NCI-H1048 (cell line): ENCODE results near the gene COX6B2.
A peak's percentile ranks its signal among the peaks of the same experiment; 100 is the strongest.
"Not testable (repeated sequence)": the region's sequence is repeated elsewhere in the genome, so short reads cannot be mapped to it uniquely, and the experiment has no call there.

Source experiments
- DNase-seq: peaks from one replicate; lab custom pipeline; 2025; lab: John Stamatoyannopoulos, UW

Gene COX6B2

DNA sequence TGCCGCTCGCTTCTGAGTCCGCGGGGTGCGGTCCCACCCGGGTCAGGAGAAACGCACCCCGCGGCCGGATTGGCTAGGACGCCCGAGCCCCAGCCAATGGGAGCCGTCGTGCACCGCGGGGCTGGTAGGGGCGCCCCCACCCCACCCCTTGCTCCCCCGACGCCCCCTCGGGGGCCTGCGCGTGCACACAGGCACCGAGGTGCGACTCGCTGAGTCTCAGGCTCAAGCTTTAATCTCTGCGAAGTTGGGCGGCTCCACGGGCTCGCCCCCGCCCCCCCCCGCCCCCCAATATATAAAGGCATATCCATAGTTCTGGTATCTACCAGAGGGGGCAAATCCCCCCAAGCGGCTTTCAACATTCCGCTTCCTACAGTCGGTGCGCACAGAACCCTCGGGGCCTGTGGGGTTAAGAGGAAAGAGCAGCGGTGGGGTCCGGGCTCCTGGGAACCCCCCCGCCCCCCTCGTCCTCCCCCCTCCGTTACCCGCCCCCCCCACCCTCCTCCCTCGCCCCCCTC is at the start of gene COX6B2:
COX6B2 (minus strand) TSS at position 22 of the 515 bp plus-strand sequence. CDS start 198 bp downstream, outside the sequence.
- DNase-seq: no peak

GRCh38 chr19:55402509-55402908 is 48.0 kb upstream of the COX6B2 start:
- DNase-seq: no peak

- not testable (repeated sequence) for DNase-seq
These were observed 46.9 kb upstream of the COX6B2 start for GRCh38 chr19:55401390-55401789.

- no peak for DNase-seq
These were observed 46.0 kb upstream of the COX6B2 start for GRCh38 chr19:55400281-55401087.

GRCh38 chr19:55398200-55398925 is 43.8 kb upstream of the COX6B2 start:
- DNase-seq: no peak

- DNase-seq: no peak
These were observed 38.6 kb upstream of the COX6B2 start for GRCh38 chr19:55392820-55393761.

GRCh38 chr19:55391702-55392615 is 37.4 kb upstream of the COX6B2 start:
- DNase-seq: no peak

DNA sequence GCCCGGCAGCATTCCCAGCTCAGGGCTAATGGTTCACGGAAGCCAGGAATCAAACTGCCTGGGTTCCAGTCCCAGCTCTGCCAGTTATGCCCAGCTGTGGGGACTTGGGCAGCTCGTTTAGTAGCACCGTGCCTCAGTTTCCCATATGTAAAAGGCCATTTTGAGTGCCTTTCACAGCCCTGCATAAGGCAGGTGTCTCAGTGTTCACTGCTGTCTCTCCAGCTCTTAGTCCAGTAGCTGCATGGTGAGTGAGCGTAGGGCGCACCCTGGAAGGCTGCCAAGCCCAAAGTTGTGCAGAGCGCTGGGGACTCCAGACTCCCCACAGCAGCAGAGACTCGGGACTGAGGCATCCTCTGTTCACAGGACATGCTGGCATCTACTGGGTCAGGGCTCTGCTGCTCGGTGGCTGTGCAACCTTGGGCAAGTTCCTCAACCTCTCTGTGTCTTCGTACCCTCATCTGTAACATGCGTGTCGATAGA is 36.7 kb upstream of the COX6B2 start:
- DNase-seq: no peak

- no peak for DNase-seq
These were observed 36.0 kb upstream of the COX6B2 start for GRCh38 chr19:55390461-55390880.

- DNase-seq: no peak
These were observed 35.1 kb upstream of the COX6B2 start for GRCh38 chr19:55389386-55390317.

DNA sequence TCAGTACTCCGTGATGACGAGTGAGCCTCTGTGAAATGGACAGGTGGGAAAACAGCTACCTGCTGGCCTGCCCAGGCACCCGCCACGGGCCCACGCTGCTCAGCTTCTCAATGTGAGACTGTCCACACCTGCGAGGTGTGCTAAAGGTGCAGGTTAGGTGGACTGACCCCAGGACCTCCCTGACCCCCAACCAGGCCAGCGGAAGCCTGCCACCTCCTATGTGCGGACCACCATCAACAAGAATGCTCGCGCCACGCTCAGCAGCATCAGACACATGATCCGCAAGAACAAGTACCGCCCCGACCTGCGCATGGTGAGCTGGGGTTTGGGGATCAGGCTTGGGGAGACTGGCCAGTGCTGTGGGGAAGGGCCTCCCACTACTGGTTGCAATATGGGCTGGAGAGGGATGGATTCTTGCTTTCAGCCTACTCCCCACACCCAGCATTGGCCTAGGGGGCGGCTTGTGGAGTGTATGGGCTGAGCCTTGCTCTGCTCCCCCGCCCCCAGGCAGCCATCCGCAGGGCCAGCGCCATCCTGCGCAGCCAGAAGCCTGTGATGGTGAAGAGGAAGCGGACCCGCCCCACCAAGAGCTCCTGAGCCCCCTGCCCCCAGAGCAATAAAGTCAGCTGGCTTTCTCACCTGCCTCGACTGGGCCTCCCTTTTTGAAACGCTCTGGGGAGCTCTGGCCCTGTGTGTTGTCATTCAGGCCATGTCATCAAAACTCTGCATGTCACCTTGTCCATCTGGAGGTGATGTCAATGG is 33.4 kb upstream of the COX6B2 start:
- no peak for DNase-seq

DNA sequence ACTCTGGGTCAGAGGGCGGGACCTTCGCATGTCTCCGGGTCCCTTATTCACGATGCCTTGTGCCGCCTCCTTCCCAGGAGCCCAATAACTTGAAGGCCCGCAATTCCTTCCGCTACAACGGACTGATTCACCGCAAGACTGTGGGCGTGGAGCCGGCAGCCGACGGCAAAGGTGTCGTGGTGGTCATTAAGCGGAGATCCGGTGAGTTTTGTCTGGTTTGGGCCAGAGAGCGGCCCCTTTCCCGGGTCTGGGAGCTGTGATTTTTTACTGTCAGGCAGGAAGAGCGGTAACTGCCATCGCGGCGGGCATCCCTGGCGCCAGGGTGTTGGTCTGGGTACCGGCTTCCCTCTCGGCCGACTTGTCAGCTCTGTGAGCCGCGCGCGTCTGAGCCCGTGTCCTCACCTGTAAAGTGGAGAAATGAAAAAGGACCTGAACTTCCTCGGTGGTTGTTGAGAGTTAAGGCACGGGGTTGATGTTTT is 32.0 kb upstream of the COX6B2 start:
- no peak for DNase-seq

DNA sequence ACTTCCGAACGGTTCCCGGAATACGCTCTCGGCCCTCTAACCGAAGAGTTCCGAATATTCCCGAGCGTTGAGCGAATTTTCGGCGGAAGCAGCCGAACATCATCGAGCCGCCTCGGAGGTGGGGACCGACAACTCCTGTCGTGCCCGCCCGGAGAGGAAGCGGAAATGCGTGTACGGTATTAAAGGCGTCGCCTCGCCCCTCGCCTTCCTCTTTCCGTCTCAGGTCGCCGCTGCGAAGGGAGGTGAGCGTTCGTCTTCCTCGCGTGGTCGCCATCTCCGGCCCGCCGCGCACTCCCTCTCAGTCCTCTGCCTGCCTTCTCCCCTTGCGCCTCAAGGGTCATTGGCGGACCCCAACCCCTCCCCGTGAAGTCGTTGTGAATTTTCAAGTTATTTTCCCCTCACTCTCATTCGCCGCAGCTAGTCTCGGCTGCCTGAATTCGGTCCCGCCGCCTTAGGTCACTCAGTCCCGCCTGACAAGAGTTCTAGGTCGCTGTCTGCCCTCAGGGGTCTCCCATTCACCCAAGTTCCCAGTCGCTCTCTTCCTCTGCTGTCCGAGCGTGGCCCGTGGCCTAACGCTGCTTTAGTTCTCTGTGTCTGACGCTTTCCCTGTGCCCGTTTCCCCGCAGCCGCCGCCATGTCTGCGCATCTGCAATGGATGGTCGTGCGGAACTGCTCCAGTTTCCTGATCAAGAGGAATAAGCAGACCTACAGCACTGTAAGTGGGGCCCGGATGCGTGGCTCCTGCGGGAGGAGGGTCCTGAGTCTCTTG is 31.4 kb upstream of the COX6B2 start, which contains the start of gene RPL28:
RPL28 (plus strand) TSS at position 209 of the 769 bp plus-strand sequence; CDS start at position 635, 426 bp downstream.
- peak; percentile 97 for DNase-seq

GRCh38 chr19:55384920-55385723 is 30.6 kb upstream of the COX6B2 start:
- DNase-seq: peak; percentile 83

DNA sequence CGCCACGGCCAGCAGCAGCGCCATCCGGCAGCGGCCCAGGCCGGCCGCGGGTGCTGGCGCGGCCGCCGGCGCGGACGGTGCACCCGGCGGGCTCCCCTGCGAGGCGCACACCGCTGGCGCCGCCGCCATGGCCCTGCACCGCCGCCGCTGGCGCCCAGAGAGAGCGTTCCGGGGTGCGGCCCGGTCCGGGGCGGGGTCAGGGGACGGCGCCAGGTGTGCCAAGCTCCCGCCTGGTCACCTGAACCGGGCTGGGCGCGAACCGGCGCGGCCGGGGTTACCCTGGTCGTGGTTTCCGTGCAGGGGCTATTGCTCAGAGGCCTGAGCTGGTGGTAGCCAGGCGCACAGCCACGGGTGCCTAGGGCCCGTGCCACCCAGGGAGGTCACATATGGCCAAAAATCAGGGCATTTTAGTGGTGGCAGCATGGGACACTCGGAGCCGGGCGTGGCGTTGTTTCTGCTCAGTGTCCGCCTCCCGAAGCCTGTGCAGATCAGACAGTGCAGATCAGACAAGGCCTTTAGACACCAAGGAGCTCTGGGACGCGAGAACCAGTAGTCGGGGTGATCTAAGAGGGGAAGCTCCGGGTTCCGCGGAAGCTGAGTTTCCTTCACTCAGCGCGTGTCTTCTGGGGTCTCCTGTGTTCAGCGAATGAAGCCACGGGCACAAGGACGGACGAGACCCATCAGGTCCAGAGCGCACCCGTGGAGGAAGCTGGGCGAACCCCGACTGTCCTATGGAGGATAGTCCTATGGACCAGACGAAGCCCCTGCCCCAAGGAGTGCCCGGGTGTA is 29.8 kb upstream of the COX6B2 start, which contains the start of gene TMEM238:
TMEM238 (minus strand) TSS at position 162 of the 789 bp plus-strand sequence; CDS start at position 129, 33 bp downstream.
- DNase-seq: no peak
